Type B pancreatic cell (in vitro differentiated cells): ENCODE data around the gene CABCOCO1. TPM values are rescaled to one million over a fixed set of nuclear protein-coding genes. Genes with fewer than 3 reads are reported as not detected.

Experiments used
- DNase-seq: peaks from one replicate; pipeline ENCODE4 v3.0.0; 2021; ENCODE audit warnings: mixed read lengths; ENCODE audit not compliant: unreplicated experiment; ENCODE audit errors: extremely low spot score
- H3K27ac Mint-ChIP-seq: 2 replicates; pipeline ENCODE4 v1.8.0; 2021; ENCODE audit warnings: mild to moderate bottlenecking, mixed read lengths
- H3K27me3 Mint-ChIP-seq: 2 replicates; pipeline ENCODE4 v1.8.0; 2021; ENCODE audit warnings: mixed read lengths
- H3K36me3 Mint-ChIP-seq: 2 replicates; pipeline ENCODE4 v1.8.0; 2021; ENCODE audit warnings: mixed read lengths
- H3K4me1 Mint-ChIP-seq: one replicate; pipeline ENCODE4 v1.8.0; 2021; ENCODE audit warnings: mixed read lengths; ENCODE audit not compliant: unreplicated experiment
- H3K4me3 Mint-ChIP-seq: 2 replicates; pipeline ENCODE4 v1.8.0; 2021; ENCODE audit warnings: mild to moderate bottlenecking, mixed read lengths
- H3K9me3 Mint-ChIP-seq: 2 replicates; pipeline ENCODE4 v1.8.0; 2021; ENCODE audit warnings: mixed read lengths
- total RNA-seq: library from RNA; stranded (reverse); gene quantifications from 2 replicates; pipeline ENCODE4 v1.2.1, GENCODE V29; 2021; ENCODE audit warnings: low replicate concordance
- TF ChIP-seq, protein P1 (sequence below): fragments of 200-600 bp; sonication (generic); conservative IDR thresholded peaks from 2 replicates; pipeline ENCODE4 v1.5.0; 2021; ENCODE audit warnings: antibody characterized with exemption, mild to moderate bottlenecking

The CABCOCO1 gene
- total RNA-seq, 1 donor from 2014 or later = not detected

DNA sequence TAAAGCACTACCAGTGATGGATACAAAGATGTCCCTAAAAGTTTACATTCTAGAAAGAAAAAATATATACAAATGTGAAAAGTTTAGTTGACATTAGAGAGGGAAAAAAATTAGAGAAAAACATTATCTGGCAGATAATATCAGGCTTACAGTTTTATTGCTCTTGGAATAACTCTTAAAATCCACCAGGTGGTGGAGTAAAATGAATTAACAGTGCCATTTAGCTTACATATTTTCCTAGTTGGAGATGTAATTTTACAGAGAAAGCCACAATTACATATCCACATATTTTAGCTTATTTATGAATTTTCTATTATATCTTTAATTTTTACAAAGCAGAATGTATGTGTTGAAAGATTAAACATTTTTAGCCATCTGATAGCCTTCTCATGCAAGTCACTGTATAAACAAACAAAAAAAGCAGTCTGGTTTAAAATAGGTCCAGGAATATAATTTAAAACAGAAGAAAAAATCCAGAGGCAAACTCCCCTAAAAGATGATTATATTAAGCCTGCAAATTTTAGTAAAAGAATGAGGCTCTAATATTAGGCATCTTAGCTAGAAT lies 6.5 kb downstream of the CABCOCO1 start:
- no peak overlapping the region for H3K27ac Mint-ChIP-seq
- H3K4me1 Mint-ChIP-seq = no peaks in the 10 kb centered on the region
- TF ChIP-seq, protein P1, sequence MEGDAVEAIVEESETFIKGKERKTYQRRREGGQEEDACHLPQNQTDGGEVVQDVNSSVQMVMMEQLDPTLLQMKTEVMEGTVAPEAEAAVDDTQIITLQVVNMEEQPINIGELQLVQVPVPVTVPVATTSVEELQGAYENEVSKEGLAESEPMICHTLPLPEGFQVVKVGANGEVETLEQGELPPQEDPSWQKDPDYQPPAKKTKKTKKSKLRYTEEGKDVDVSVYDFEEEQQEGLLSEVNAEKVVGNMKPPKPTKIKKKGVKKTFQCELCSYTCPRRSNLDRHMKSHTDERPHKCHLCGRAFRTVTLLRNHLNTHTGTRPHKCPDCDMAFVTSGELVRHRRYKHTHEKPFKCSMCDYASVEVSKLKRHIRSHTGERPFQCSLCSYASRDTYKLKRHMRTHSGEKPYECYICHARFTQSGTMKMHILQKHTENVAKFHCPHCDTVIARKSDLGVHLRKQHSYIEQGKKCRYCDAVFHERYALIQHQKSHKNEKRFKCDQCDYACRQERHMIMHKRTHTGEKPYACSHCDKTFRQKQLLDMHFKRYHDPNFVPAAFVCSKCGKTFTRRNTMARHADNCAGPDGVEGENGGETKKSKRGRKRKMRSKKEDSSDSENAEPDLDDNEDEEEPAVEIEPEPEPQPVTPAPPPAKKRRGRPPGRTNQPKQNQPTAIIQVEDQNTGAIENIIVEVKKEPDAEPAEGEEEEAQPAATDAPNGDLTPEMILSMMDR = peak; percentile 35
- H3K36me3 Mint-ChIP-seq = no peaks in the 10 kb centered on the region
- no peak overlapping the region for H3K4me3 Mint-ChIP-seq
- H3K27me3 Mint-ChIP-seq = no peaks in the 10 kb centered on the region
- DNase-seq = no peak
- H3K9me3 Mint-ChIP-seq = no peaks in the 10 kb centered on the region

DNA sequence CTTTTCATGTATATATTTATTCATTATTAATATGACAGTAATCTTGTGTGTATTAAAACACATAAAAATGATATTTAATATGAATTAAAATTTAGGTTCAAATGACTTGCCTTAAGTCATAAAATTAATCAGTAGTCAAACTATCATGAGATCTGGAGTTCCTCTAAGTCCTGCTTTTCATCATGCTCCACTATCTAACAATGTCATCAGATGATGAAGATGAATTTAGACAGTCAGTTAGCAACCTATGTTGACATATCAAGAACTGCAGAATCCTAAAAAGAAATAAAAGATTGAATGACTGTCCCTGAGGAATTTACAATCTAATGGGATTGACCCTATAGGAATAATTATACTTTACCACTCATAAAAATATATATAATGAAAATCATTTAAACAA lies 7.1 kb downstream of the CABCOCO1 start:
- H3K9me3 Mint-ChIP-seq = no peaks in the 10 kb centered on the region
- no peaks in the 10 kb centered on the region for H3K36me3 Mint-ChIP-seq
- no peak overlapping the region for H3K27ac Mint-ChIP-seq
- no peaks in the 10 kb centered on the region for H3K4me1 Mint-ChIP-seq
- DNase-seq = no peak
- TF ChIP-seq, protein P1 = no peak
- H3K27me3 Mint-ChIP-seq = no peaks in the 10 kb centered on the region
- H3K4me3 Mint-ChIP-seq = no peak overlapping the region

DNA sequence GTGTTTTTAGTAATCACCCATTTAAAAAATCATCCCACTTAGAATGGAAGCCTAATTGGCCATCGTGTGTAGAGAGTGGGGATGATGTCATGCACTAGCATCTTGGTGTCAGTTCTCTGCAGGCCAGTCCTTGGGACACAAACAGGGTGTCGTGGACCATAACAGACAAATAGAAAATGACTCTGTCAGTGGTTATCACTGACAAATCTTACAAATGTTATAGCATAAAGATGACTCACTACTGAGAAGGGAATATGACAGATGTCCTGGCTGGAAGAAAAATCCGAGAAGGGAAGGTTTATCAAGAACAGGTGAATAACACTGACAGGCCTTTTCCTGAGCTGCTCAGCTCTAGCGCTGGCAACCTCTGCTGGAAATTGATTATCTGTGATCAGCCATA lies 10.6 kb downstream of the CABCOCO1 start:
- Mint-ChIP-seq H3K4me1 (no peaks in the 10 kb centered on the region), H3K27ac (no peak overlapping the region), H3K9me3 (no peaks in the 10 kb centered on the region), H3K4me3 (no peak overlapping the region), H3K27me3 (no peaks in the 10 kb centered on the region), H3K36me3 (no peaks in the 10 kb centered on the region)
- DNase-seq = no peak
- TF ChIP-seq, protein P1 = no peak

DNA sequence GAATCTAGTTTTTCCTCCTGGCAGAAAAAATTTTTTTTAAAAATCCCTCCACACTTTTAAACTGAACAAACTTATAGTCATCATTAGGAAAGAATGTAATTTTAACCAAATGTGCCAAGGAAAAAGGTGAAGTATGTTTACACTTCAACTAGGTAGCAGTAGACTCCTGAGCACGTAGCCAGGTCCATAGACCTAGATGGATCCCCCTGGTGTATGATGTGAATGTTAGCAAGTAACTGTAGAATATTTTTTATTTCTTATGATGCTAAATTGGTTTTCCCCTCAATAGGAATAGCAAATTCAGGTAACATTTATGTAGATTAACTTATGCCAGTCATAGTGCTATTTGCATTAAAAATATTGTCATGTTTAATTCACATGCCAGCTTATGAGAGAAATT lies 19.6 kb downstream of the CABCOCO1 start:
- TF ChIP-seq, protein P1 = no peak
- Mint-ChIP-seq H3K36me3 (no peaks in the 10 kb centered on the region), H3K27ac (no peak overlapping the region), H3K27me3 (no peaks in the 10 kb centered on the region), H3K9me3 (no peaks in the 10 kb centered on the region), H3K4me3 (no peak overlapping the region), H3K4me1 (no peaks in the 10 kb centered on the region)
- no peak for DNase-seq

DNA sequence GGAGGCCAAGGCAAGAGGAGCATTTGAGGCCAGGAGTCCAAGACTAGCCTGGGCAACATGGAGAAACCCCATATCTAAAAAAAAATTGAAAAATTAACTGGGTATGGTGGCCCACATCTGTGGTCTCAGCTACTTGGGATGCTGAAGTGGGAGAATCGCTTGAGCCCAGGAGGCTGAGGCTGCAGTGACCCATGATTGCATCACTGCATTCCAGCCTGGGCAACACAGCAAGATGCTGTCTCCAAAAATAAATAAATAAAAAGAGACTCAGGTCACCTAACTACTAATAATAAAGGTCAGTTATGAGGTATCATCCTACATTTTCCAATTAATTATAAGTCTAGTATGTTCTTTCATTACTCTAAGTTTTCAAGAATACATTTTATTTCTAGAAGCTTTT lies 20.6 kb downstream of the CABCOCO1 start:
- Mint-ChIP-seq H3K27ac (no peak overlapping the region), H3K4me1 (no peaks in the 10 kb centered on the region), H3K27me3 (no peaks in the 10 kb centered on the region), H3K4me3 (no peak overlapping the region), H3K36me3 (no peaks in the 10 kb centered on the region), H3K9me3 (no peaks in the 10 kb centered on the region)
- TF ChIP-seq, protein P1 = no peak
- no peak for DNase-seq
